ENCODE measurements around the gene GSPT1.

DNA sequence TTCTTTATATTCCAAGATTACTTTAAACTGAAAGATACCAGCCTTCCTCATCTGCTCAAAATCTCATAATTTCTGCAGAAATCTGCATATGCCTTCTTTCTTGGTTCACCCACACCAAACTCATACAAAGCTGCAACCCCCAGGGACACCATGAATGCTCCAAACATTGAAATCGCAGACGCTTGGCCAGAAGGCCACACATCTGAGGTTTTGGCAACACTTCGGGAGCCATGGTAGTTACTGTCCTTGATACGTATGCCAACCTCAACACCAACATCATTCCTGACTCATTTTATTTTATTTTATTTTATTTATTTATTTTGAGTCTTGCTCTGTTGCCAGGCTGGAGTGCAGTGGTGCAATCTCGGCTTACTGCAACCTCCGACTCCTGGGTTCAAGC, 11.8 kb downstream of the GSPT1 start:
- TF ChIP-seq, protein P1, sequence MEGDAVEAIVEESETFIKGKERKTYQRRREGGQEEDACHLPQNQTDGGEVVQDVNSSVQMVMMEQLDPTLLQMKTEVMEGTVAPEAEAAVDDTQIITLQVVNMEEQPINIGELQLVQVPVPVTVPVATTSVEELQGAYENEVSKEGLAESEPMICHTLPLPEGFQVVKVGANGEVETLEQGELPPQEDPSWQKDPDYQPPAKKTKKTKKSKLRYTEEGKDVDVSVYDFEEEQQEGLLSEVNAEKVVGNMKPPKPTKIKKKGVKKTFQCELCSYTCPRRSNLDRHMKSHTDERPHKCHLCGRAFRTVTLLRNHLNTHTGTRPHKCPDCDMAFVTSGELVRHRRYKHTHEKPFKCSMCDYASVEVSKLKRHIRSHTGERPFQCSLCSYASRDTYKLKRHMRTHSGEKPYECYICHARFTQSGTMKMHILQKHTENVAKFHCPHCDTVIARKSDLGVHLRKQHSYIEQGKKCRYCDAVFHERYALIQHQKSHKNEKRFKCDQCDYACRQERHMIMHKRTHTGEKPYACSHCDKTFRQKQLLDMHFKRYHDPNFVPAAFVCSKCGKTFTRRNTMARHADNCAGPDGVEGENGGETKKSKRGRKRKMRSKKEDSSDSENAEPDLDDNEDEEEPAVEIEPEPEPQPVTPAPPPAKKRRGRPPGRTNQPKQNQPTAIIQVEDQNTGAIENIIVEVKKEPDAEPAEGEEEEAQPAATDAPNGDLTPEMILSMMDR (IDR thresholded peaks at IDR 0.05; ENCODE audit: borderline replicate concordance, extremely low read depth, low read length, poor library complexity, severe bottlenecking) = no peak
- TF ChIP-seq EZH2 (IDR thresholded peaks at IDR 0.05; ENCODE audit: borderline replicate concordance, low read depth, low read length, severe bottlenecking) = no peak

Data from DND-41 (cell line).